ENCODE results near the gene TGFB1I1.
"Not testable (repeated sequence)": the region's sequence is repeated elsewhere in the genome, so short reads cannot be mapped to it uniquely, and the experiment has no call there.

The TGFB1I1 gene

DNA sequence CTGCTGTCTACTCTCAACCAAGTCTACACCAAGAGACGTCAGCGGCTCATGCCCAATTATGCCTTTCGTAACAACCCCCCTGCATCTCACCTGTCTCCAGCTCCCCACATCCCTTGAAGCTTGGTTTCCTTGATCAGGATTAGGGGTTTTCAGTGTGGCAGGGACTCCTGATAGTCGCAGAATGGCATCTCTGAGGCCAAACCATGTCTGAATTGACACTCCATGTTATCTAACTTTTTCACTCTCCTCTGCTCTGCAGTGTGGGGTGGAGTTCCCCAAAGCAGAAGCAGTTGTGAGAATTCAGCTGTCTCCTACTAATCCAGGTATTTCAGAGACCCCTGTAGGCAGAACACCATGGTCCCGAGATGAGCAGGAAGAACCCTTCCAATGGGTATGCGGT is 50.1 kb downstream of the TGFB1I1 start:
- H4K20me1 ChIP-seq (ENCODE audit: control insufficient read depth, insufficient read depth, low read depth, low read length), result no peaks in the 10 kb centered on the region
- H3K4me3 ChIP-seq (ENCODE audit: low read length), result no peak overlapping the region
- H3K9me2 ChIP-seq (replicated peaks; ENCODE audit: control insufficient read depth, low read length), result no peaks in the 10 kb centered on the region
- no peak overlapping the region for H3K27ac ChIP-seq (ENCODE audit: low read depth, low read length)
- no peaks in the 10 kb centered on the region for H3F3A ChIP-seq (ENCODE audit: control insufficient read depth, insufficient read depth)
- H3K36me3 ChIP-seq (ENCODE audit: control insufficient read depth, low read length), result no peaks in the 10 kb centered on the region
- no peaks in the 10 kb centered on the region for H3K79me2 ChIP-seq (ENCODE audit: control insufficient read depth, low read length)
- no peaks in the 10 kb centered on the region for H3K9me3 ChIP-seq (ENCODE audit: control insufficient read depth, insufficient read depth, low read length)
- no peaks in the 10 kb centered on the region for H3K27me3 ChIP-seq (ENCODE audit: control insufficient read depth, low read length)
- no peak overlapping the region for H3K4me2 ChIP-seq (ENCODE audit: low read length)
- no peaks in the 10 kb centered on the region for H3K4me1 ChIP-seq (ENCODE audit: control insufficient read depth, low read length)
- no peak for TF ChIP-seq EZH2phosphoT487 (IDR thresholded peaks at IDR 0.05; ENCODE audit: borderline replicate concordance, low read length)
- TF ChIP-seq, protein P1, sequence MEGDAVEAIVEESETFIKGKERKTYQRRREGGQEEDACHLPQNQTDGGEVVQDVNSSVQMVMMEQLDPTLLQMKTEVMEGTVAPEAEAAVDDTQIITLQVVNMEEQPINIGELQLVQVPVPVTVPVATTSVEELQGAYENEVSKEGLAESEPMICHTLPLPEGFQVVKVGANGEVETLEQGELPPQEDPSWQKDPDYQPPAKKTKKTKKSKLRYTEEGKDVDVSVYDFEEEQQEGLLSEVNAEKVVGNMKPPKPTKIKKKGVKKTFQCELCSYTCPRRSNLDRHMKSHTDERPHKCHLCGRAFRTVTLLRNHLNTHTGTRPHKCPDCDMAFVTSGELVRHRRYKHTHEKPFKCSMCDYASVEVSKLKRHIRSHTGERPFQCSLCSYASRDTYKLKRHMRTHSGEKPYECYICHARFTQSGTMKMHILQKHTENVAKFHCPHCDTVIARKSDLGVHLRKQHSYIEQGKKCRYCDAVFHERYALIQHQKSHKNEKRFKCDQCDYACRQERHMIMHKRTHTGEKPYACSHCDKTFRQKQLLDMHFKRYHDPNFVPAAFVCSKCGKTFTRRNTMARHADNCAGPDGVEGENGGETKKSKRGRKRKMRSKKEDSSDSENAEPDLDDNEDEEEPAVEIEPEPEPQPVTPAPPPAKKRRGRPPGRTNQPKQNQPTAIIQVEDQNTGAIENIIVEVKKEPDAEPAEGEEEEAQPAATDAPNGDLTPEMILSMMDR (IDR thresholded peaks at IDR 0.05; ENCODE audit: low read depth, low read length, poor library complexity, severe bottlenecking), result no peak

DNA sequence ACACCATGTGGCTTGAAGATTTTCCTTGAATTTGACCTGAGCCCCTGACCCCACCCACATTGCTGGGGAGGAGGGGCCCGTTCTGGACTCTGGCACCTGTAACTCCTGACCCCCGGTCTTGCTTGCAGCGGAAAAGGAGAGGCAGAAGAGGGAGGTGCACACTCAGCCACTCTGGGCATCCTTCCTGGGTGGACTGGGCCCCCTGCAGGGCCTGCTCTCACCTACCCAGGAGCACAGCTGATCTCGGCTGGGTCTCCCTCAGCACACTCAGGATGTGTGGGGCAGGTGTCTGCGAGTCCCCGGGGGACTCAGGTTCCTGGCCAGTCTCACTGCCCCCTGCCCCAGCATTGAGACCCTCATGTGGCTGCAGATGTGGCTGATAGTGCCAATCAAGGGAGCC is 51.8 kb downstream of the TGFB1I1 start:
- not testable (repeated sequence) for H3K4me2 ChIP-seq (ENCODE audit: low read length); H3K4me3 ChIP-seq (ENCODE audit: low read length); H3K4me1 ChIP-seq (ENCODE audit: control insufficient read depth, low read length); H3K27me3 ChIP-seq (ENCODE audit: control insufficient read depth, low read length); H4K20me1 ChIP-seq (ENCODE audit: control insufficient read depth, insufficient read depth, low read depth, low read length); H3K36me3 ChIP-seq (ENCODE audit: control insufficient read depth, low read length); H3K9me3 ChIP-seq (ENCODE audit: control insufficient read depth, insufficient read depth, low read length); H3K27ac ChIP-seq (ENCODE audit: low read depth, low read length); H3F3A ChIP-seq (ENCODE audit: control insufficient read depth, insufficient read depth); H3K79me2 ChIP-seq (ENCODE audit: control insufficient read depth, low read length); H3K9me2 ChIP-seq (replicated peaks; ENCODE audit: control insufficient read depth, low read length)

DNA sequence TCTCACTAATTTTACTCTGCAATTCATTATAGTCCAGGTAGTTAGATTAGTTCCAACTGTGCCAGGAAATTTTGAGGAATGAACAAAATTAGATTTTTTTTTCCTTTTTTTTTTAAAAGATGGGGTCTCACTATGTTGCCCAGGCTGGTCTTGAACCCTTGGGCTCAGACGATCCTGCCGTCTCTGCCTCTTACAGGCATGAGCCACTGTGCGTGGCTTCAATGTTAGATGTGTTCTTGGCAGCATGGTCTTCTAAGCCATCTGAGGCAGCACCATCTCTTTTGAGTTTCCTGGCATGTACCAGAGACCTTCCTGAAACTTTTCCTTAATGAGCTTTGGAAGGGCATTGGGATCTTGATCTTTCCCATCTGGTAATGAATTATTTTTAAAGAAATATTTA is 53.2 kb downstream of the TGFB1I1 start:
- no peaks in the 10 kb centered on the region for H3K9me3 ChIP-seq (ENCODE audit: control insufficient read depth, insufficient read depth, low read length)
- H3K27ac ChIP-seq (ENCODE audit: low read depth, low read length), result no peak overlapping the region
- H3K4me1 ChIP-seq (ENCODE audit: control insufficient read depth, low read length), result no peaks in the 10 kb centered on the region
- no peaks in the 10 kb centered on the region for H3K79me2 ChIP-seq (ENCODE audit: control insufficient read depth, low read length)
- no peaks in the 10 kb centered on the region for H3K27me3 ChIP-seq (ENCODE audit: control insufficient read depth, low read length)
- no peak overlapping the region for H3K4me2 ChIP-seq (ENCODE audit: low read length)
- no peak overlapping the region for H3K4me3 ChIP-seq (ENCODE audit: low read length)
- TF ChIP-seq, protein P1 (IDR thresholded peaks at IDR 0.05; ENCODE audit: low read depth, low read length, poor library complexity, severe bottlenecking), result no peak
- no peak for TF ChIP-seq EZH2phosphoT487 (IDR thresholded peaks at IDR 0.05; ENCODE audit: borderline replicate concordance, low read length)
- no peaks in the 10 kb centered on the region for H3F3A ChIP-seq (ENCODE audit: control insufficient read depth, insufficient read depth)
- H3K36me3 ChIP-seq (ENCODE audit: control insufficient read depth, low read length), result no peaks in the 10 kb centered on the region
- no peaks in the 10 kb centered on the region for H3K9me2 ChIP-seq (replicated peaks; ENCODE audit: control insufficient read depth, low read length)
- H4K20me1 ChIP-seq (ENCODE audit: control insufficient read depth, insufficient read depth, low read depth, low read length), result no peaks in the 10 kb centered on the region
